HEK293T (cell line): ENCODE measurements around the gene GHRL.
"Not testable (repeated sequence)": the region's sequence is repeated elsewhere in the genome, so short reads cannot be mapped to it uniquely, and the experiment has no call there.

Source experiments
- CTCF ChIA-PET: fragments of 350-600 bp; formaldehyde crosslinking; extraction: SDS; loops from one replicate; lab custom pipeline; 2021; ENCODE audit warnings: antibody characterized with exemption, inconsistent platforms; lab: Yijun Ruan, JAX
- POLR2A ChIA-PET: fragments of 350-600 bp; formaldehyde crosslinking; extraction: SDS; loops from one replicate; lab custom pipeline; 2020; ENCODE audit warnings: antibody characterized with exemption, inconsistent platforms; lab: Yijun Ruan, JAX
- DNase-seq: peaks from one replicate; pipeline ENCODE4 v3.0.0; 2012; ENCODE audit warnings: mixed read lengths; ENCODE audit errors: extremely low spot score
- ARNT ChIP-seq: fragments of 450-650 bp; IDR thresholded peaks from 2 replicates; pipeline ENCODE4 v1.6.1; 2017; ENCODE audit warnings: mild to moderate bottlenecking
- BHLHE40 ChIP-seq: fragments of 450-650 bp; IDR thresholded peaks from 2 replicates; pipeline ENCODE4 v1.6.1; 2016; ENCODE audit warnings: mild to moderate bottlenecking, moderate library complexity, borderline replicate concordance
- CTBP1 ChIP-seq: fragments of 450-650 bp; IDR thresholded peaks from 2 replicates; pipeline ENCODE4 v1.6.1; 2016; ENCODE audit warnings: borderline replicate concordance
- ELF4 ChIP-seq: fragments of 450-650 bp; IDR thresholded peaks from 2 replicates; pipeline ENCODE4 v1.6.1; 2017; ENCODE audit warnings: antibody characterized with exemption
- FOXA1 ChIP-seq: fragments of 450-650 bp; IDR thresholded peaks from 2 replicates; pipeline ENCODE4 v1.6.1; 2016; ENCODE audit warnings: mild to moderate bottlenecking
- FOXK2 ChIP-seq: fragments of 450-650 bp; IDR thresholded peaks from 2 replicates; pipeline ENCODE4 v1.6.1; 2016; ENCODE audit warnings: mild to moderate bottlenecking
- FOXM1 ChIP-seq: fragments of 450-650 bp; IDR thresholded peaks from 2 replicates; pipeline ENCODE4 v1.6.1; 2017; ENCODE audit warnings: mild to moderate bottlenecking, borderline replicate concordance
- HDGF ChIP-seq: fragments of 450-650 bp; IDR thresholded peaks from 2 replicates; pipeline ENCODE4 v1.6.1; 2017; ENCODE audit warnings: antibody characterized with exemption, borderline replicate concordance
- L3MBTL2 ChIP-seq: fragments of 450-650 bp; conservative IDR thresholded peaks from 2 replicates; pipeline ENCODE4 v1.6.1; 2016; ENCODE audit warnings: mild to moderate bottlenecking
- LEF1 ChIP-seq: fragments of 450-650 bp; IDR thresholded peaks from 2 replicates; pipeline ENCODE4 v1.6.1; 2017; ENCODE audit warnings: mild to moderate bottlenecking, borderline replicate concordance
- NFRKB ChIP-seq: fragments of 450-650 bp; IDR thresholded peaks from 2 replicates; pipeline ENCODE4 v1.6.1; 2016; ENCODE audit warnings: mild to moderate bottlenecking, moderate library complexity
- SP1 ChIP-seq: fragments of 450-650 bp; IDR thresholded peaks from 2 replicates; pipeline ENCODE4 v1.6.1; 2017
- SUZ12 ChIP-seq: fragments of 450-650 bp; IDR thresholded peaks from 2 replicates; pipeline ENCODE4 v1.6.1; 2016; ENCODE audit warnings: mild to moderate bottlenecking
- TARDBP ChIP-seq: fragments of 450-650 bp; IDR thresholded peaks from 2 replicates; pipeline ENCODE4 v1.6.1; 2016
- ZNF384 ChIP-seq: fragments of 450-650 bp; IDR thresholded peaks from 2 replicates; pipeline ENCODE4 v1.6.1; 2016
- TF ChIP-seq, protein P1 (sequence below): fragments of 450-650 bp; IDR thresholded peaks from 2 replicates; pipeline ENCODE4 v1.6.1; 2016

The GHRL gene

DNA sequence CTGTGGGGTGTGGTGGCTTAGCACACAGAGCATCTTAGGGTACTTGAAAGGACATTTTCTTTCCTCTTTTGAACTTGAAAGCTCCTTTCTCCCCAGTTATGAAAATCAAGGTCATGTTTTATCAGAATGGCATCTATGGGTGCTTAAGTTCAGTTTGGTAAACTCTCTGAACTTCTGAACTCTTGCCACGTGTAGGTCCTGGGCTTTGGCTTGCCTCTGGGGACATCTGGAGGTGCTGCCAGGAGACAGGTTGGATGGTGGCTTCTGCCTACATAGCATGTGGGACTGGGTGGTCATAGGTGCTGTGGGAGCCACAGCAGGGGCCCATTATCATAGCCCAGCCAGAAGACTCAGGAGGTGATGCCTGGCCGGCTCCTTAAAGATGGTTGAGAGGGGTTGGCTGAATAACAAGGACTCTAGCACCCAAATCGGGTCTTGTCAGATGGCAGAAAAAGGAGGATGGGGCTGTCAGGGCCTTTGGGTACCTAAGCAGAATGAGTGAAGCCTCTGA lies 15.6 kb downstream of the GHRL start:
- TF ChIP-seq, protein P1, sequence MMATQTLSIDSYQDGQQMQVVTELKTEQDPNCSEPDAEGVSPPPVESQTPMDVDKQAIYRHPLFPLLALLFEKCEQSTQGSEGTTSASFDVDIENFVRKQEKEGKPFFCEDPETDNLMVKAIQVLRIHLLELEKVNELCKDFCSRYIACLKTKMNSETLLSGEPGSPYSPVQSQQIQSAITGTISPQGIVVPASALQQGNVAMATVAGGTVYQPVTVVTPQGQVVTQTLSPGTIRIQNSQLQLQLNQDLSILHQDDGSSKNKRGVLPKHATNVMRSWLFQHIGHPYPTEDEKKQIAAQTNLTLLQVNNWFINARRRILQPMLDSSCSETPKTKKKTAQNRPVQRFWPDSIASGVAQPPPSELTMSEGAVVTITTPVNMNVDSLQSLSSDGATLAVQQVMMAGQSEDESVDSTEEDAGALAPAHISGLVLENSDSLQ, result no peak
- no peak for TF ChIP-seq SUZ12
- TF ChIP-seq L3MBTL2, result no peak
- TF ChIP-seq FOXM1, result no peak
- no peak for DNase-seq
- POLR2A ChIA-PET, result no interaction called here
- CTCF ChIA-PET, result no interaction called here

DNA sequence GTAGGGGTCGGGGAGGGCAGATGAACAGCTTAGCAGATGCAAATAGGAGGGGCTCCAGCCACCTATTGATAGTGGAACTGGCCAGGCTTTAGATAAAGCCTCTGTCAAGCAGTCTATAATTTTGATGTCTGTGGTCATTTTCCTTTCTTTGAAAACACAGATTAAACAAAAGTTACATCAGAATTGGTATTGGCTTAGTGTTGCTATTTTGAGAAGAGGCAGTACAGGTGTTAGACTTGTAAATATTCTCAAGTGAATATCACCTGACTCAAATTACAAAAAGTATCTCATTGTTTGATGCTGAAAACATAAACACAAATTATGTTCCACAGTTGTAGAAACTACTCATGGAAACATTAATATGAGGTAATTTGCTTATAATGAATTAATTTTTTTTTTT lies 18.1 kb downstream of the GHRL start:
- no peak for TF ChIP-seq BHLHE40
- no peak for TF ChIP-seq ZNF384
- TF ChIP-seq, protein P1, result no peak
- TF ChIP-seq FOXA1, result no peak
- TF ChIP-seq L3MBTL2, result no peak
- TF ChIP-seq FOXK2, result no peak
- TF ChIP-seq SUZ12, result no peak
- TF ChIP-seq ELF4, result no peak
- TF ChIP-seq CTBP1, result no peak
- TF ChIP-seq HDGF, result no peak
- TF ChIP-seq NFRKB, result no peak
- no peak for TF ChIP-seq ARNT
- no peak for TF ChIP-seq TARDBP
- no peak for TF ChIP-seq SP1
- CTCF ChIA-PET, result interaction anchor here (0.6 kb wide), 1 partner anchor 27 kb away, joined by 4 read pairs; no protein-coding TSS in a partner anchor
- POLR2A ChIA-PET, result no interaction called here
- DNase-seq, result no peak

DNA sequence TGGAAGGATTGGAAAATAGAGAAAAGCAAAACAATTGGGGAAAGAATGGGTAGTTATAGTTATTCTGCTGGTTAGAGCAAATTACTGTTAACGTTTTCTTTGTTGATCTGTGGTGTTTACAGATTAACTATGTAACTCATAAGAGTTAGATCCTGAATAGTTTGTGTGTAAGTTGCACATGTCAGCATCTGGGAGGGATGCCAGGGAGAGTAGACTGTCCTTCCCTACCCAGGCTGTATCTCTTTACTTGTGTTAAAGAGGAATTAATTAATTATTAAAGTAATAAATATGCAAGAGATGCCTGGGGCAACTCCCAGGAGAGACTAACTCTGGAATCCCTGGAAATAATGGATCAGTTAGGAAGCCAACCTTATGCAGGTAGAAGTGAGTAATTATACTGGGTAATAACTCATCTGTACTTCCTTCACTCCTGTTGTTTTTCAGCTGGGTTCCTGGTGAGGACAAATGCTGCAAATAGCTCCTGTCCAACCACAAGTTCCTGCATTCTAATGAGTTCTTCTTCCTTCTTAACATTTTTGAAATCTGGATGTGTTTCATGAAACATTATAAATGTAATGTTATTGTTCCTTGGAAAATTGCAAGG lies 18.9 kb downstream of the GHRL start:
- POLR2A ChIA-PET, result no interaction called here

DNA sequence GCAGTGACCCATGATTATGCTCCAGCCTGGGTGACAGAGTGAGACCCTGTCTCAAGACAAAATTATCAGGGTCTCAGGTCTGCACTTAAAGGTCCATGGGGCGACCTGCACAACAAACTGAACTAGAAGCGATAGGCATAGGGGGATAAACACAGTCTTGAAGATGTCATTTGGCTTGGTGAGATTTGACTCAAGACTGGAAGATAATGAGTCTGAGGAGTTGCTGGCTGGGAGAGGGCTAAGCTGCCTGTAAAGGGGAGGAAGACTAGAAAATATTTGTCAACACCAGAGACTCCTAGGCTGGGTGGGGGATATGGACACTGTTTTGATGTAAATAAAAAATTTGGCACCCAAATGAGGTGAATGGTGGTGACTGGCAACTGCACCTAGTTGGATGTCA lies 19.8 kb downstream of the GHRL start:
- POLR2A ChIA-PET, result no interaction called here

More for the DNA sequence above, 18.9 kb downstream of the GHRL start:
- DNase-seq, result no peak
- CTCF ChIA-PET, result no interaction called here
- TF ChIP-seq FOXM1, result no peak
- no peak for TF ChIP-seq BHLHE40
- TF ChIP-seq LEF1, result no peak
- no peak for TF ChIP-seq HDGF
- TF ChIP-seq ARNT, result no peak
- TF ChIP-seq, protein P1, result no peak
- TF ChIP-seq FOXA1, result no peak
- TF ChIP-seq FOXK2, result no peak
- no peak for TF ChIP-seq NFRKB
- no peak for TF ChIP-seq SP1
- no peak for TF ChIP-seq ZNF384
- TF ChIP-seq TARDBP, result no peak
- TF ChIP-seq ELF4, result no peak
- no peak for TF ChIP-seq CTBP1
- TF ChIP-seq SUZ12, result no peak
- no peak for TF ChIP-seq L3MBTL2

DNA sequence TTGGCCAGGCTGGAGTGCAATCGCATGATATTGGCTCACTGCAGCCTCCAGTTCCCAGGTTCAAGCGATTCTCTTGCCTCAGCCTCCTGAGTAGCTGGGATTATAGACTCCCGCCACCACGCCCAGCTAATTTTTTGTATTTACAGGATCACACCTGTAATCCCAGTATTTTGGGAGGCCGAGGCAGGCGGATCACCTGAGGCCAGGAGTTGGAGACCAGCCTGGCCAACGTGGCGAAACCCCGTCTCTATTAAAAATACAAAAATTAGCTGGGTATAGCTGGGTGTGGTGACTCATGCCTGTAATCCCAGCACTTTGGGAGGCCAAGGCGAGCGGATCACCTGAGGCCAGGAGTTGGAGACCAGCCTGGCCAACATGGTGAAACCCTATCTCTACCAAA lies 20.3 kb downstream of the GHRL start:
- POLR2A ChIA-PET, DNase-seq, CTCF ChIA-PET: not testable (repeated sequence)

More for the DNA sequence above, 19.8 kb downstream of the GHRL start:
- CTCF ChIA-PET, result no interaction called here
- TF ChIP-seq BHLHE40 (no peak), ELF4 (no peak), FOXA1 (no peak), ARNT (no peak), SP1 (no peak), NFRKB (no peak), FOXK2 (no peak), ZNF384 (no peak), L3MBTL2 (no peak), FOXM1 (no peak), HDGF (no peak), LEF1 (no peak), TARDBP (no peak), SUZ12 (no peak), CTBP1 (no peak)
- TF ChIP-seq, protein P1, result no peak
- no peak for DNase-seq

DNA sequence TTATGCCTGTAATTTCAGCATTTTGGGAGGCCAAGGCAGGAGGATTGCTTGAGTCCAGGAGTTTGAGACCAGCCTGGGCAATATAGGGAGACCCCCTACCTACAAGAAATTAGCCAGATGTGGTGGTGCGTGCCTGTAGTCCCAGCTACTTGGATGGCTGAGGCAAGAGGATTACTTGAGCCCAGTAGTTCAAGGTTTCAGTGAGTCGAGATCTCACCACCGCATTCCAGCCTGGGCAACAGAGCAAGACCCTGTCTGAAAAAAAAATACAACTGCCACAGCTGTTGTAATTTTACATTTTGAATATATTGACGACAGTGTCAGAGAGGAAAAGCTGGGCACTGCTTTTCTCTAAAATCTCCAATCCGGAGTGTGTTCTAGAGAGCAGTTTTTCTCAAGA lies 23.3 kb downstream of the GHRL start:
- TF ChIP-seq HDGF (no peak), ZNF384 (no peak), L3MBTL2 (no peak)
- ChIA-PET POLR2A (interaction anchor here (1.1 kb wide), 1 partner anchor 21 kb away, joined by 3 read pairs; no protein-coding TSS in a partner anchor), CTCF (no interaction called here)
- DNase-seq, result no peak
